Measurements from ENCODE around the gene RTBDN.

DNA sequence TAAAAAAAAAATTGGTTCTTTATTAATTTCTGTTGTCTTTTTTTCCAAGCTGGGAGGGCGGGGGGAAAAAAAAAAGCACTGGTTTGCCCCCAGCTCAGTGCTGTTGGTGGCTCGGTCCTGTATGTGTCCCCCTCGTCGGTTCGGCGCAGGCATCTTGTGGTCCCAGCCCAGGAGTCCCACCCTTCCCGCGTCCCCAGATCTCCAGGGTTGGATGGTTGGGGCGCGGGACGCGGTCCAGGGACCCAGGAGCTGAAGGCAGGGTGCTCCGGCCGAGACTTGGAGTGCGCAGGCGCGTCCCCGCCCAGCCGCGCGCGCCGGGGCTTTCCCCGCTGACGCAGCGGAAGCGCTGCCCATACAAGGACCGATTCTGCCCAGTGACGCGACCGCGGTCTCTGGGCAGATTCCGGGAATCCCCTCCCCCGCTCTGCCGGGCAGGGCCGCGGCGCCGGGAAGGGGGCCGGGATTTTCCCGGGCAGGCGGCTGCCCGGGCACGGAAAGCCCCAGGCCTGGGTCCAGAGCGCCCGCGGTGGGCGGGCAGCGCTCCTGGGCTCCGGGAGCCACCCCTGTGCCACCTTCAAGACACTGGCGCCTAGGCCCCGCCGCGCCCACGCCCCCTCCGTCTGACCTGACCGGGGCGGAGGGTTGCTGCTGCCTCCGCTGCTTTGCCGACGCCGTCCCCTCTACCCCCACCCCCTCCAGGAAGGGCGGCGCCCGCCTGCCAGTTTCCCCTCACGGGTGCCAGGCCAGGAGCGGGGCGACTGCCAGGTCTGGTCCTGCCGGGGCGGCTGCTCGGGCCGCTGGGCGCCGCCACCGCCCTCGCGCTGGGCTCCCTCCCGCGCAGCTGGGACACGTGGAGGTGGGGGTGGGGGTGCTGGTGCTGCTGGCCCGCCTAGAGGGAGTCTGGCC, 40.8 kb downstream of the RTBDN start:
- TF ChIP-seq CTCF (IDR thresholded peaks at IDR 0.05) (no peak), USF2 (IDR thresholded peaks at IDR 0.05; ENCODE audit: borderline replicate concordance, low read depth, low read length) (no peak), NRF1 (IDR thresholded peaks at IDR 0.05; ENCODE audit: low read depth, low read length) (peak; percentile 73), EP300 (IDR thresholded peaks at IDR 0.05; ENCODE audit: borderline replicate concordance in 1 of 2, low read depth in 1 of 2, low read length in 1 of 2) (peak in 1 of 2 experiments; percentile 64; a peak in 2 of 4 replicates)
- TF ChIP-seq, protein P1, sequence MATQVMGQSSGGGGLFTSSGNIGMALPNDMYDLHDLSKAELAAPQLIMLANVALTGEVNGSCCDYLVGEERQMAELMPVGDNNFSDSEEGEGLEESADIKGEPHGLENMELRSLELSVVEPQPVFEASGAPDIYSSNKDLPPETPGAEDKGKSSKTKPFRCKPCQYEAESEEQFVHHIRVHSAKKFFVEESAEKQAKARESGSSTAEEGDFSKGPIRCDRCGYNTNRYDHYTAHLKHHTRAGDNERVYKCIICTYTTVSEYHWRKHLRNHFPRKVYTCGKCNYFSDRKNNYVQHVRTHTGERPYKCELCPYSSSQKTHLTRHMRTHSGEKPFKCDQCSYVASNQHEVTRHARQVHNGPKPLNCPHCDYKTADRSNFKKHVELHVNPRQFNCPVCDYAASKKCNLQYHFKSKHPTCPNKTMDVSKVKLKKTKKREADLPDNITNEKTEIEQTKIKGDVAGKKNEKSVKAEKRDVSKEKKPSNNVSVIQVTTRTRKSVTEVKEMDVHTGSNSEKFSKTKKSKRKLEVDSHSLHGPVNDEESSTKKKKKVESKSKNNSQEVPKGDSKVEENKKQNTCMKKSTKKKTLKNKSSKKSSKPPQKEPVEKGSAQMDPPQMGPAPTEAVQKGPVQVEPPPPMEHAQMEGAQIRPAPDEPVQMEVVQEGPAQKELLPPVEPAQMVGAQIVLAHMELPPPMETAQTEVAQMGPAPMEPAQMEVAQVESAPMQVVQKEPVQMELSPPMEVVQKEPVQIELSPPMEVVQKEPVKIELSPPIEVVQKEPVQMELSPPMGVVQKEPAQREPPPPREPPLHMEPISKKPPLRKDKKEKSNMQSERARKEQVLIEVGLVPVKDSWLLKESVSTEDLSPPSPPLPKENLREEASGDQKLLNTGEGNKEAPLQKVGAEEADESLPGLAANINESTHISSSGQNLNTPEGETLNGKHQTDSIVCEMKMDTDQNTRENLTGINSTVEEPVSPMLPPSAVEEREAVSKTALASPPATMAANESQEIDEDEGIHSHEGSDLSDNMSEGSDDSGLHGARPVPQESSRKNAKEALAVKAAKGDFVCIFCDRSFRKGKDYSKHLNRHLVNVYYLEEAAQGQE (IDR thresholded peaks at IDR 0.05; ENCODE audit: low read depth, low read length) = 0 out of 2 replicates have a peak, but pooled peaks have one; percentile 24

All from SK-N-SH (cell line).